ENCODE data around the gene DLX5.

DLX5 gene

DNA sequence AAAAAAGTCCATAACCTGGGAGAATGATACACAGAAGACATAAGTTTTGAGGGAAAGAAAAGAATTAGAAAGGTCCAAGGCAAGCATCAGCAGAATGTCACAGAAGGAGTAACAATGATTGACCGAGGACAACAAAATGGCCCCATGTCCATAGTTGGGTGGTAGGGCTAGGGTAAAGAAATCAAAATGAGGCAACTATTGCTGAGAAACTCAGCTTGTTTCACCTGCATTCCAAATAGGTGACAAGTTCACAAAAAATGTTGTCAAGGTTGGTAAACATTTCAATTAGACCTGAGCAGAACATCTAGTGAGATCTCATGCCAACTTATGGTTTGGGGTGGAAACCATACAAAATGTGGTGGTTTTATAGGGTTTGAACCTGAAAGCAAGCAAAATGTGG lies 42.0 kb downstream of the DLX5 start:
- no peaks in the 10 kb centered on the region for H3K27me3 ChIP-seq (ENCODE audit: insufficient read depth, low read length)
- H3K4me3 ChIP-seq (ENCODE audit: low read depth, low read length) = no peak overlapping the region
- no peaks in the 10 kb centered on the region for H3K4me1 ChIP-seq (ENCODE audit: control insufficient read depth, insufficient read depth, low read length, unreplicated experiment)
- no peak overlapping the region for H3K27ac ChIP-seq (ENCODE audit: low read depth, low read length)
- no peak overlapping the region for H2AFZ ChIP-seq (ENCODE audit: low read length, unreplicated experiment)
- H3K79me2 ChIP-seq (ENCODE audit: control insufficient read depth, insufficient read depth, low read length, unreplicated experiment) = no peaks in the 10 kb centered on the region
- H3K36me3 ChIP-seq (ENCODE audit: insufficient read depth, low read length) = no peaks in the 10 kb centered on the region

DNA sequence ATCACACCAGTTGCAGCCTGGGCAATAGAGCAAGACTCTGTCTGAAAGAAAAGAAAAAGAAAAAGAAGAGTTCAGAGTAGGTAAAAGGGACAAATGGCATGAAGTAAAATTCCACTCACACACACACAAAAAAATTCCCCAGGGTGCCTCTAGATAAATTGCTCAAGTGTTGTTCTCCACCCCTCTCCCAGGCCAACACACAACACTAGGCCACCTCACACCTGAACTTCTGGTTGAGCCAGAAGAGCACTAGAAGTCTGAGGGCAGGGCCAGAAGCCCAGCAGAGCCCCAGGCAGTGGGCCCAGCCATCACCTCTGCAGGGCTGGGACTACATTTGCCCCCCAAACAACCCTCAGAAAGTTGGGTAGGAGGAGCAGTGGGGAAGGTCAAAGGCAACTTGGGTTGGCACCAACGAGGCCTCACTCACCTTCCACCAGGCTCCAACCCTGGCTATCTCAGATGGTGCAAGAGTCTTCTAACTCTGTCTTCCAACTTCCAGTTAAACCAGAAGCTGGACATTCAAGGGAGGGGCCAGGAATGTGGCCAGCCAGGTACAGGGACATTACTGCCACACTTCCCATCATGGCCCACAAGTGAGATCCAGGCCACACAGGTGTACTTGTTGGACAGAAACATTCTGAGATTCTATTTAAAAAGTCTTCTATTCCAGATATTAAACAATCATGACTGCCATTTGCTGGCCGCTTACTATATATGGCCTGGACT lies 44.9 kb downstream of the DLX5 start:
- Histone ChIP-seq H2AFZ (ENCODE audit: low read length, unreplicated experiment) (no peak overlapping the region), H3K36me3 (ENCODE audit: insufficient read depth, low read length) (no peaks in the 10 kb centered on the region), H3K4me1 (ENCODE audit: control insufficient read depth, insufficient read depth, low read length, unreplicated experiment) (peaks cover 10% of the 10 kb centered on the region), H3K4me3 (ENCODE audit: low read depth, low read length) (no peak overlapping the region), H3K27me3 (ENCODE audit: insufficient read depth, low read length) (no peaks in the 10 kb centered on the region), H3K79me2 (ENCODE audit: control insufficient read depth, insufficient read depth, low read length, unreplicated experiment) (no peaks in the 10 kb centered on the region), H3K27ac (ENCODE audit: low read depth, low read length) (no peak overlapping the region)

DNA sequence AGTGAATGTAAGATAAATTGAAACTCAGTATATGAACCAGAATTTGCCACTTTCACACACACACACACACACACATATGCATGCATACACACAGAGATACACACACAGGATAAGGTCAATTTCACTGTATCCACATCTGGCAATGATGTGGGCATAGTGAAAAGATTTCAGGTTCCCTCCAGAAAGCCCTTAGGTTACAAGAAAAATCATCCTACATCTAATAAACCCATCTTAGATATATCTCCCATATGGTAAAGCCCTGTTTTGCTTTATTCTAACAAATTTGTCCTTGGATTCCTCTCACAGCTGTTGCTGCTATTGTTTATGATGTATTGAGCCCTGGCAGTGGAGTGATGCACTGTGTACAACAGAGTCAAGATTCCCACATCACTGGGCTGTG lies 47.2 kb downstream of the DLX5 start:
- H3K4me1 ChIP-seq (ENCODE audit: control insufficient read depth, insufficient read depth, low read length, unreplicated experiment) = peaks cover 33% of the 10 kb centered on the region
- H2AFZ ChIP-seq (ENCODE audit: low read length, unreplicated experiment) = no peak overlapping the region
- H3K27me3 ChIP-seq (ENCODE audit: insufficient read depth, low read length) = no peaks in the 10 kb centered on the region
- no peak overlapping the region for H3K4me3 ChIP-seq (ENCODE audit: low read depth, low read length)
- H3K79me2 ChIP-seq (ENCODE audit: control insufficient read depth, insufficient read depth, low read length, unreplicated experiment) = no peaks in the 10 kb centered on the region
- H3K27ac ChIP-seq (ENCODE audit: low read depth, low read length) = no peak overlapping the region
- H3K36me3 ChIP-seq (ENCODE audit: insufficient read depth, low read length) = no peaks in the 10 kb centered on the region

DNA sequence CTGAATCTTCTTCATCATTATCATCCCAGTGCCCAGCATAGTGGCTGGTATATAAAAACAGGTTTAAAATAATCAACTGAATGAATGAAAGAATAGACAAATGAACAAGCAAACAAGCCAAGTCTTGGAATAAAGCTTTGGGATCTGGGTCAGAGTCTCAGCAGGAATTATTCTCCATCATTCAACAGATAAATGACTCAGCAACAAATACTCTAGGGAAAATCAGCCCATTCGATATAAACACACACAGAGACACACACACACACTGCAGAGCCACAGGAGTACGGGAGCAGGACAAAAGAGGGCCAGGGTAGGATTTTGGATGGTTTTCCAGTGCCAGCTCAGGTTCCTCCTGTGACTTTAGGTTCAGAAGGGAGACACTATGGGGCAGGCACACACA lies 48.5 kb downstream of the DLX5 start:
- H3K27ac ChIP-seq (ENCODE audit: low read depth, low read length) = no peak overlapping the region

DNA sequence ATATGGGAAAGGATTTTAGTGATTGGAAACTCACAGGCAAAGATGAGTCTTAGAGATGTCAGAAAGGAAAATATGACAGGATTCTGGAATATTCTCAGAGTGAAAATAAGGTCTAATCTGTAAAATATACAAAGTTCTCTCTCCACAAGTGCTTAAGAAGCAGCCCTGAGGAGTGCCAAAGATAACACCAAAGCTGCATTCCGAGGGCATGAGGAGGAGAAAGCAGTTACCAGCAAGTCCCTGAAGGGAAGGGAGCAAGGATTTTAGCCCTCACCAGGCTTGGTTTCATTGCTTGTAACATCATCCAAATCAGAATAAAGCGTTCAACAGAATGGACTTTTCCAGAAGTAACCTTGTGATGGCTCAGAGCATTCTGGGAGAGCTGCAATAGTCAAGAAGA lies 50.6 kb downstream of the DLX5 start:
- Histone ChIP-seq H2AFZ (ENCODE audit: low read length, unreplicated experiment) (peak overlapping the region; percentile 81), H3K27ac (ENCODE audit: low read depth, low read length) (peak overlapping the region; percentile 75), H3K36me3 (ENCODE audit: insufficient read depth, low read length) (no peaks in the 10 kb centered on the region), H3K27me3 (ENCODE audit: insufficient read depth, low read length) (no peaks in the 10 kb centered on the region), H3K79me2 (ENCODE audit: control insufficient read depth, insufficient read depth, low read length, unreplicated experiment) (no peaks in the 10 kb centered on the region), H3K4me3 (ENCODE audit: low read depth, low read length) (peak overlapping the region; percentile 7; the same call in 1 of the 2 replicates), H3K4me1 (ENCODE audit: control insufficient read depth, insufficient read depth, low read length, unreplicated experiment) (peaks cover 35% of the 10 kb centered on the region)

More for the DNA sequence above, 48.5 kb downstream of the DLX5 start:
- no peak overlapping the region for H2AFZ ChIP-seq (ENCODE audit: low read length, unreplicated experiment)
- H3K4me3 ChIP-seq (ENCODE audit: low read depth, low read length) = no peak overlapping the region
- H3K27me3 ChIP-seq (ENCODE audit: insufficient read depth, low read length) = no peaks in the 10 kb centered on the region
- peaks cover 35% of the 10 kb centered on the region for H3K4me1 ChIP-seq (ENCODE audit: control insufficient read depth, insufficient read depth, low read length, unreplicated experiment)
- no peaks in the 10 kb centered on the region for H3K79me2 ChIP-seq (ENCODE audit: control insufficient read depth, insufficient read depth, low read length, unreplicated experiment)
- no peaks in the 10 kb centered on the region for H3K36me3 ChIP-seq (ENCODE audit: insufficient read depth, low read length)

DNA sequence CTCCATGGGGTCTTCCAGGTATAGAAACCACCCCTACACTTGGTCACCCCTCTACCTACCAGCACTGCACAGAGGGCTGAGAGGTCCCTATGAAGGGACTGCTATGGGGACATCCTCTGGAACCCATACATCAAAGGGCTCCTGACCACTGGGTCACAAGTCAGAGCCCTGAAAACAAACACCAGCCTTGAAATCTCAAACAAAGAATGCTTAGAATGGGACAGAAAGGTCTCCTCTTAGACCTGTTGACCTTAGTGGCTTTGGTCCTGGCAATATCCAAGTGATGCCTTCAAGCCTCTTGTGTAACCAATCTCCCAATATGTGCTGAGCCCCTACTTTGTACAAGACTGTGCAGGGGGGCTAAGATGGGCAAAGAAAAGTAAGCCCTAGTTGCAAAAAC lies 53.9 kb downstream of the DLX5 start:
- Histone ChIP-seq H2AFZ (ENCODE audit: low read length, unreplicated experiment) (no peak overlapping the region), H3K4me1 (ENCODE audit: control insufficient read depth, insufficient read depth, low read length, unreplicated experiment) (peaks cover 29% of the 10 kb centered on the region), H3K27ac (ENCODE audit: low read depth, low read length) (no peak overlapping the region), H3K4me3 (ENCODE audit: low read depth, low read length) (no peak overlapping the region), H3K27me3 (ENCODE audit: insufficient read depth, low read length) (no peaks in the 10 kb centered on the region), H3K79me2 (ENCODE audit: control insufficient read depth, insufficient read depth, low read length, unreplicated experiment) (no peaks in the 10 kb centered on the region), H3K36me3 (ENCODE audit: insufficient read depth, low read length) (no peaks in the 10 kb centered on the region)

Data from ACC112 (cell line).